Activated T-cell treated with anti-CD3 and anti-CD28 coated beads, Interleukin-2, amount 50 U/mL, for 4 hours (primary cell): ENCODE results near the gene CDCP1. TPM values are rescaled to one million over a fixed set of nuclear protein-coding genes. Genes with fewer than 3 reads are reported as not detected.
A peak's percentile ranks its signal among the peaks of the same experiment; 100 is the strongest.

ENCODE experiments used
- ATAC-seq, 2 donors: fragments of 200-7000 bp; cut with Tn5 transposase; one replicate each; pipeline ENCODE4 v1.10.0; 2021
- DNase-seq: peaks from one replicate; pipeline ENCODE4 v3.0.0-alpha.2; 2020
- H3K27me3 Mint-ChIP-seq: one replicate; pipeline ENCODE4 v1.8.0; 2021; ENCODE audit warnings: low read depth, mixed read lengths
- H3K36me3 Mint-ChIP-seq: one replicate; pipeline ENCODE4 v1.8.0; 2022; ENCODE audit warnings: mixed read lengths; ENCODE audit not compliant: insufficient read depth
- H3K4me1 Mint-ChIP-seq: one replicate; pipeline ENCODE4 v1.8.0; 2021; ENCODE audit warnings: low read depth, mixed read lengths
- H3K4me3 Mint-ChIP-seq: one replicate; pipeline ENCODE4 v1.8.0; 2021; ENCODE audit warnings: mild to moderate bottlenecking, moderate library complexity, mixed read lengths
- H3K9me3 Mint-ChIP-seq: one replicate; pipeline ENCODE4 v1.8.0; 2021; ENCODE audit warnings: mixed read lengths
- total RNA-seq, 3 donors: library from RNA; stranded (reverse); gene quantifications; one replicate each; pipeline ENCODE4 v1.2.1, GENCODE V29; 2021

Gene CDCP1
- total RNA-seq, 3 donors from 2014 or later = 0.63 to 2.3 (median 1.0) TPM

- no peak for DNase-seq
- Mint-ChIP-seq H3K27me3 (peaks cover 5% of the 10 kb centered on the region), H3K36me3 (no peaks in the 10 kb centered on the region), H3K9me3 (no peaks in the 10 kb centered on the region), H3K4me1 (peaks cover 17% of the 10 kb centered on the region), H3K4me3 (no peak overlapping the region)
- ATAC-seq = no peak
These were observed 102.4 kb downstream of the CDCP1 start for GRCh38 chr3:45043728-45044299.

DNA sequence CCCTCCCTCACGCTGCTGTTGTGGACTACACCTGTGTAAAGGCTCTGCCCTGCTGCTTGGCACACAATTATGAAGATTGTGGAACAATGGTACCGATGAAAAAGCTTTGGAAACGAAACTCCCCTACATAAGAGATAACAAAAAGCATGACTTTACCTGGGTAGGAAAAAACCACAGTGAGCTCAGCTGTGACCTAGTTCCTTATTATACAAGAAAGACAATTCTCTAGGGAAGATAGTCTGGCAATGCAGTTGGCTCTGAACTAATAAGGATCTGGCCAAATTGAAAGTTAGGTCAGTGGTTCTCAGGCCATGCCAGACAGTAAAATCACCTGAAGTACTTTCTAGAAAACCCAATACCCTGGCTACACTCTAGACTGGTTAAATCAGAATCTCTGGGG is 104.0 kb downstream of the CDCP1 start:
- H3K4me3 Mint-ChIP-seq = no peak overlapping the region
- DNase-seq = no peak
- ATAC-seq = no peak

GRCh38 chr3:45041666-45042065 is 104.5 kb downstream of the CDCP1 start:
- no peak for DNase-seq
- H3K4me1 Mint-ChIP-seq = peaks cover 19% of the 10 kb centered on the region

More for the DNA sequence above, 104.0 kb downstream of the CDCP1 start:
- no peaks in the 10 kb centered on the region for H3K9me3 Mint-ChIP-seq
- peaks cover 17% of the 10 kb centered on the region for H3K4me1 Mint-ChIP-seq
- H3K27me3 Mint-ChIP-seq = peaks cover 7% of the 10 kb centered on the region
- H3K36me3 Mint-ChIP-seq = no peaks in the 10 kb centered on the region

GRCh38 chr3:45037720-45038455 is 108.3 kb downstream of the CDCP1 start:
- peaks cover 43% of the 10 kb centered on the region for H3K4me1 Mint-ChIP-seq
- peaks cover 31% of the 10 kb centered on the region for H3K27me3 Mint-ChIP-seq
- H3K9me3 Mint-ChIP-seq = no peaks in the 10 kb centered on the region
- ATAC-seq (peak; percentile 86 to 88), DNase-seq (peak; percentile 88)
- no peaks in the 10 kb centered on the region for H3K36me3 Mint-ChIP-seq
- peak overlapping the region; percentile 74 for H3K4me3 Mint-ChIP-seq

More at GRCh38 chr3:45041666-45042065, 104.5 kb downstream of the CDCP1 start:
- H3K9me3 Mint-ChIP-seq = no peaks in the 10 kb centered on the region
- H3K27me3 Mint-ChIP-seq = peaks cover 12% of the 10 kb centered on the region
- H3K4me3 Mint-ChIP-seq = no peak overlapping the region
- no peak for ATAC-seq
- H3K36me3 Mint-ChIP-seq = no peaks in the 10 kb centered on the region

DNA sequence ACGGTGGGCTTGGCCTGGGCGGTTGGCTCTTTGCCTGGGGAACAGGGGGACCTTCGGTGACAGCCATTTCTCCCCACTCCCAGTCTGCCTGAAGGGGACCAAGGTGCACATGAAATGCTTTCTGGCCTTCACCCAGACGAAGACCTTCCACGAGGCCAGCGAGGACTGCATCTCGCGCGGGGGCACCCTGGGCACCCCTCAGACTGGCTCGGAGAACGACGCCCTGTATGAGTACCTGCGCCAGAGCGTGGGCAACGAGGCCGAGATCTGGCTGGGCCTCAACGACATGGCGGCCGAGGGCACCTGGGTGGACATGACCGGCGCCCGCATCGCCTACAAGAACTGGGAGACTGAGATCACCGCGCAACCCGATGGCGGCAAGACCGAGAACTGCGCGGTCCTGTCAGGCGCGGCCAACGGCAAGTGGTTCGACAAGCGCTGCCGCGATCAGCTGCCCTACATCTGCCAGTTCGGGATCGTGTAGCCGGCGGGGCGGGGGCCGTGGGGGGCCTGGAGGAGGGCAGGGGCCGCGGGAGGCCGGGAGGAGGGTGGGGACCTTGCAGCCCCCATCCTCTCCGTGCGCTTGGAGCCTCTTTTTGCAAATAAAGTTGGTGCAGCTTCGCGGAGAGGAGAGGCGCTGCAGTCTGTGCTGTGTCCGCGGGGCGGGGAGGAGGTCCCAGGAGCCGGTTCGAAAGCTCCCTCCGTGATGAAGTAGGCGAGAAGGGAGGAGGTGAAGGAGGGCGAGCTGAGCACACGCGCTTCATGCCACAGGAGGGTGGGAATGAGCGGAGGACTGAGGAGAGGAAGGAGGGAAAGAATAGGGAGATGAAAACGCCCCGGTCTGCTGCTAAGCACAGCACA is 110.5 kb downstream of the CDCP1 start:
- DNase-seq (peak; percentile 11), ATAC-seq (peak in 1 of 2 donors; percentile 35)
- Mint-ChIP-seq H3K4me1 (peaks cover 28% of the 10 kb centered on the region), H3K36me3 (no peaks in the 10 kb centered on the region), H3K9me3 (no peaks in the 10 kb centered on the region), H3K4me3 (peak overlapping the region; percentile 80), H3K27me3 (peaks cover 35% of the 10 kb centered on the region)

GRCh38 chr3:45034612-45035252 is 111.4 kb downstream of the CDCP1 start:
- Mint-ChIP-seq H3K9me3 (no peaks in the 10 kb centered on the region), H3K36me3 (no peaks in the 10 kb centered on the region), H3K27me3 (peaks cover 34% of the 10 kb centered on the region), H3K4me1 (peaks cover 25% of the 10 kb centered on the region), H3K4me3 (no peak overlapping the region)
- ATAC-seq (no peak), DNase-seq (no peak)

DNA sequence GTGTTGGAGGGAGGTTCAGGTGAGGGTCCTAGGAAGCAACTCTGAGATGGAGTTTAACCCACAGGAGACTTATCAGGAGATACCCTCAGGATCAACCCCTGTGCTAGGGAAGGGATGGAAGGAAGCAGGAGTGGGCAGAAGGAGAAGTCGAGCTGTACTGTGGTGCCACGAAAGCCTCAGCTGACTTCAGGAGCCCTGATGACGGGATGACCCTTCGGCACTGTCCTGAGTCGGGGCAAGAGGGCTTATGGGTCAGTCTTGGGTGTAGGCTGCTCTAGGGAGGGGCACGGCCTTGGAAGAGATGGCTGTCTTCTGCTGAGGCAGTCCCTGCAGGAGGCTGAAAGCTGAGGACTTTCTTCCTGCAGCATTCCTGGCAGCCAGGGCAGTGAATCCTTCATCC is 112.4 kb downstream of the CDCP1 start:
- H3K36me3 Mint-ChIP-seq = no peaks in the 10 kb centered on the region
- ATAC-seq (no peak), DNase-seq (no peak)
- H3K4me3 Mint-ChIP-seq = no peak overlapping the region
- H3K27me3 Mint-ChIP-seq = peaks cover 34% of the 10 kb centered on the region
- peaks cover 25% of the 10 kb centered on the region for H3K4me1 Mint-ChIP-seq
- no peaks in the 10 kb centered on the region for H3K9me3 Mint-ChIP-seq

Other genes with a start within 250 kb of the CDCP1 start
- 10 to 100 TPM; 33.6 to 44.5 (median 34.6) TPM for gene ZDHHC3, start 170.2 kb downstream of the CDCP1 start, total RNA-seq
- gene EXOSC7, start 170.1 kb downstream of the CDCP1 start, total RNA-seq = 10 to 100 TPM; 75.4 to 88.8 (median 83.4) TPM
- under 1 TPM; 0.30 to 0.40 (median 0.38) TPM for gene CLEC3B, start 120.1 kb downstream of the CDCP1 start, total RNA-seq
- gene TMEM158, start 79.9 kb upstream of the CDCP1 start, total RNA-seq = under 1 TPM in 2 of 3 donors, not detected in 1; 0.21 to 0.89 TPM
- 10 to 100 TPM; 31.9 to 36.9 (median 35.4) TPM for gene LARS2, start 242.2 kb upstream of the CDCP1 start, total RNA-seq